8988T (cell line): ENCODE data around the gene FBXL13.
"Not testable (repeated sequence)": the region's sequence is repeated elsewhere in the genome, so short reads cannot be mapped to it uniquely, and the experiment has no call there.

ENCODE experiments used
- DNase-seq: peaks from one replicate; pipeline ENCODE4 v3.0.0; 2011

The FBXL13 gene

DNA sequence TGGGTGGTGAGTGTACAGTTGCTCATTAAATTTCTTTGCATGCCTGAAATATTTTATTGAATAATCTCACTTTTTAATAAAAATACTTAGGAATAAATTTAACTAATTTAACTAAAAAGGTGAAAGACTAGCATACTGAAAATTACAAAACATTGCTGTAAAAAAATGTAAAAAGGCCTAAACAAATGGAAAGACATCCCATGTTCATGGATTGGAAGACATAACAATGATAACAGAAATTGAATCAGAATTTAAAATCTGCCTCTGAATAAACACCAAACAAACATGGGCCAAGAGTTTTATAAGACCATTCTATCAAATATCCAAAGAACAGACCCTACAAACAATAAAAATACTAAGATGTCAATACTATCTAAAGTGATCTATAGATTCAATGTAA is 94.9 kb downstream of the FBXL13 start:
- no peak for DNase-seq

DNA sequence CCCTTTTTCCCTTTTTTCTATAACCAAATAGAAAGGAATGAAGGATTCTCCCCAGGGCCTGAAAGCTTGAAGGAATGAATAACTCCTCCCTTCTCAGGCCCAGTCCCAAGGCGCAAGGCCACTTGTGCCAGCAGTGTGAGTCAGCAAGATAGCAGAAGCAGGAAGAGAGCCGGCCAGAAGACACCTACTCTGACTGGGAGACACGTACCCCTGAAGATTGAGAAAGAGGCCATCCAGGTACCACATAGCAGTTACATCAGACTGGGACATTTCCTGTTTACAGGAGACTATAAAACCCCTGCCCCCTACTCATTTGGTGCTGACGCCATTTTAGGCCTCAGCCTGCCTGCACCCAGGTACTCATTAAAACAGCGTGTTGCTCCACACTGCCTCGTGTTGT is 96.3 kb downstream of the FBXL13 start:
- no peak for DNase-seq

DNA sequence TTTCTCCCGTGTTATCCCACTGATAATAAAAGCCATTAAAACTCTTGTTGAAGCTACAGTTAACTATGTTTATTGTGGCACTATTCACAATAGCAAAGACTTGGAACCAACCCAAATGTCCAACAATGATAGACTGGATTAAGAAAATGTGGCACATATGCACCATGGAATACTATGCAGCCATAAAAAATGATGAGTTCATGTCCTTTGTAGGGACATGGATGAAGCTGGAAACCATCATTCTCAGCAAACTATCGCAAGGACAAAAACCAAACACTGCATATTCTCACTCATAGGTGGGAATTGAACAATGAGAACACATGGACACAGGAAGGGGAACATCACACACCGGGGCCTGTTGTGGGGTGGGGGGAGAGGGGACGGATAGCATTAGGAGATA is 97.0 kb downstream of the FBXL13 start:
- DNase-seq, result not testable (repeated sequence)

DNA sequence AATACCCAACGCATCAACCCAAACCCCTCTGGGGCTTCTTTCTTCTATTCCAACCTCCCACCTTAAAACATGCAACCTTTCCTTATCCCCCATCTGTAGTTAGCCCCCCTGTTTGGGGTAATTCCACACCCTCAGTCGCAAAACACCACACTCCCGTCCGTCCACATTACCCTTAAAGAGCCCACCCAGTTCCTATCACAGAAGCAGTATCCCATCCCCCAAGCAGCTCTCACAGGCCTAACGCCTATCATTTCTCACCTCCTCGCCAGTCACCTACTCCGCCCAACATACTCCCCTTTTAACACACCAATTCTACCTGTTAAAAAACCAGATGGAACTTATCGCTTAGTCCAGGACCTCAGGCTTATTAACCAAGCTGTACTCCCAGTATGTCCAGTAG is 98.1 kb downstream of the FBXL13 start:
- no peak for DNase-seq

DNA sequence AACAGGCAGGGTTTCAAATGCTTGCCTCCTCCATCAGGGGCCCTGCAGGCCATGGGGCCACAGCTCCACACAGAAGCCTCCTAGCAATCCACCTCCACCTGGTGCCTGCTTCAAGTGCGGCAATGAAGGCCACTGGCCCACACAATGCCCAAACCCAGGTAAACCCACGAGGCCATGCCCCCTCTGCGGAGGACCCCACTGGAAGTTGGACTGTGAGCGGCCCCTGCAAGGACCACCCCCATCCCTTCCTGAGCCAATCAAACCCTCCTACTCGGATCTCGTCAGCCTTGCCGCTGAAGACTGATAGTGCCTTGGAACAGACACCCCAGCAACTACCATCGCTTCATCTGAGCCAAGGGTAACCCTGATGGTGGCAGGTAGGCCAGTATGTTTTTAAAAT is 98.7 kb downstream of the FBXL13 start:
- DNase-seq, result no peak

DNA sequence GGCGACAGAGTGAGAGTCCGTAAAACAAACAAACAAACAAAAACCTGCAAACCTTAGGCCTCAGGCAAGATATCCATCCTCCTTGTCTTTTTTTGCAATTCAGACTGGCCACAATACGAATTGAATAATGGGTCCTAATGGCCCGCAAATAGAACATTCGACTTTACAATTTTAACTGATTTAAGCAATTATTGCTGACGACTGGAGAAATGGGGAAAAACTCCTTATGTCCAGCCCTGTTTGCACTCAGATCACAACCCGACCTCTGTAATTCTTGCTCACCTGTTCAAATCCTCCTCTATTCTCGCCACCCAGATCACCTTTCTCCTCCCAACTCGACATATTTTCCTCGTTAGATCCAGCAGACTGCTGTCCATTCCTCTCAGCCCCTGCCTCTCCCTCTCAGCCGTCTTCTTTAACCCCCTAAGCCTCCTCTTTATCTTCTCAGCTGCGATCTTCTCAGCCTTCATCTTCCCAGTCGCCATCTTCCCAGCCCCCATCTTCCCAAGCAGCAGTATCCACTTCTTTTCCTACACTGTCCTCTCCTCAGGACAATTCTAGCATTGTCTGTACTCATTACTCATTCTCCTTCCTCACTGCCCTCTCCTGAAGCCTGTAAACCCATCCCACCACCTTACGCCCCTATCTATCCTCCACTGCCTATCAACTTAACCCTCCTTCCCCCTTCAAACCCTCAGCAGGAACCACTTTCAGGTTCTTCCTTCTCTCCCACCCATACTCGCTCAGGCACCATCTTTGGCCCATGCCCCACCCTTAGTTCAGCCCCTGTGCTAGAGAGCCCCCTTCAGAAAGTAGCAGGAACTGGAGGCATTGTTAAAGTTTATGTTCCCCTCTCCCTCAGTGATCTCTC is 100.0 kb downstream of the FBXL13 start:
- DNase-seq, result no peak

DNA sequence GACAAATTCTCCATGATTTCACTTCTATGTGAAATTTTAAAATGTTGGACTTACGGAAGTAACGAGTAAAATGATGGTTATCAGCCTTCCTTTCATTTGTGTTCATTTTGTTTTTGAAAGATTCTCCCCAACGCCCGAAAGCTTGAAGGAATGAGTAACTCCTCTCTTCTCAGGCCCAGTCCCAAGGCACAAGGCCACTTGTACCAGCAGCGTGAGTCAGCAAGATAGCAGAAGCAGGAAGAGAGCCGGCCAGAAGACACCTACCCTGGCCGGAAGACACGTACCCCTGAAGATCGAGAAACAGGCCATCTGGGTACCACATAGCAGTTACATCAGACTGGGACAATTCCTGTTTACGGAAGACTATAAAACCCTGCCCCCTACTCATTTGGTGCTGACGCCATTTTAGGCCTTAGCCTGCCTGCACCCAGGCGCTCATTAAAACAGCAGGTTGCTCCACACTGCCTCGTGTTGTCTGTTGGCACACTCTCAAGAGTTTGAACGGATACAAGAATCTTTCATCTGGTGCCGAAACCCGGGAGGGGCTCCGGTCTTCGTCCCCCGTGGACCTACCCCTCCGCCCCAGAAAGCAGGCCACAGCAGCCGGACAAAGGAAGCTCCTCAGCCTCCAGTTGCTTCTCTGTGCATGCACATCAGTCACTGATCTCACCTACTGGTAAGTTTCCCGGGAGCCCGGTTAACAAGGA is 101.3 kb downstream of the FBXL13 start:
- DNase-seq, result no peak

DNA sequence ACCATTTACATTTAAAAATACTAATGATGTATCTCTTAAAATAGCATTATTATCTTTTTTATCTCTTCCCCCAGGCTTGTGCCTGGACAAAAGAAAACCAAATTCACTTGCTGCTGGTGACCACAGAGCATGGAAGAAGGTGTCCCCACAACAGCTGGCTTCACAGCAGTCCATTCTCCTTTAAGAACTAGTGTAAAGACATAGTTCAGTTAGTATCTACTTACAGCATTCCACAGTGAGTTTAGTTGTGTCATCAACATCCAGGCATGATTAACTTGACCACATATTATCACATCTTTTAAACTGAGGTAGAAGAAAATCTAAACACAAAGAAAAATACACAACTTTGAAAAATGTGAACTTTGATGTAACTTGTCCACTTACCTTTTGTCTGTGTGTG is 106.8 kb downstream of the FBXL13 start:
- no peak for DNase-seq

DNA sequence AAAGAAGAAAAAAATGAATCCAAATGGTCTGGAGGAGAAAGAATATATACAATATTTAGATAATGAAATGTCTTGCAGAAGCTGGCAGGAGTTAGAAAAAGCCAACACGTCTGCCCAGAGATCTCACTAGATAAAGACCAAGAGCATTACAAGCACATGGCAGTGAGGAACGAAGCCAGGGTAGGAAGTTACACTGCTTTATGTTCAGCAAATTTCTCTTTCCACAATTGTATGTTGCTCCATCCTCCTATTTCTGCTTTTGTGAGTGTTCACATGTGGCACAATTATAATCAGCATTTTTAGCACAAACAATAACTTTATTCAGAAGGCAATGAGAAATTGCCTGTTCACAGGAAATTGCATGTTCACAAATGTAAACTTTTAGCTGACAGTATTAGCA is 108.1 kb downstream of the FBXL13 start:
- DNase-seq, result no peak

DNA sequence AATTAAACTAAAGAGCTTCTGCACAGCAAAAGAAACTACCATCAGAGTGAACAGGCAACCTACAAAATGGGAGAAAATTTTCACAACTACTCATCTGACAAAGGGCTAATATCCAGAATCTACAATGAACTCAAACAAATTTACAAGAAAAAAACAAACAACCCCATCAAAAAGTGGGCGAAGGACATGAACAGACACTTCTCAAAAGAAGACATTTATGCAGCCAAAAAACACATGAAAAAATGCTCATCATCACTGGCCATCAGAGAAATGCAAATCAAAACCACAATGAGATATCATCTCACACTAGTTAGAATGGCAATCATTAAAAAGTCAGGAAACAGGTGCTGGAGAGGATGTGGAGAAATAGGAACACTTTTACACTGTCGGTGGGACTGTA is 112.6 kb downstream of the FBXL13 start:
- DNase-seq, result not testable (repeated sequence)

DNA sequence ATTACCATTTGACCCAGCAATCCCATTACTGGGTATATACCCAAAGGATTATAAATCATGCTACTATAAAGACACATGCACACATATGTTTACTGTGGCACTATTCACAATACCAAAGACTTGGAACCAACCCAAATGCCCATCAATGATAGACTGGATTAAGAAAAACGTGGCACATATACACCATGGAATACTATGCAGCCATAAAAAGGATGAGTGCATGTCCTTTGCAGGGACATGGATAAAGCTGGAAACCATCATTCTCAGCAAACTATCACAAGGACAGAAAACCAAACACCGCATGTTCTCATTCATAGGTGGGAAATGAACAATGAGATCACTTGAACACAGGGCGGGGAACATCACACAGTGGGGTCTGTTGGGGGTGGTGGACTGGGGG is 116.6 kb downstream of the FBXL13 start:
- not testable (repeated sequence) for DNase-seq

DNA sequence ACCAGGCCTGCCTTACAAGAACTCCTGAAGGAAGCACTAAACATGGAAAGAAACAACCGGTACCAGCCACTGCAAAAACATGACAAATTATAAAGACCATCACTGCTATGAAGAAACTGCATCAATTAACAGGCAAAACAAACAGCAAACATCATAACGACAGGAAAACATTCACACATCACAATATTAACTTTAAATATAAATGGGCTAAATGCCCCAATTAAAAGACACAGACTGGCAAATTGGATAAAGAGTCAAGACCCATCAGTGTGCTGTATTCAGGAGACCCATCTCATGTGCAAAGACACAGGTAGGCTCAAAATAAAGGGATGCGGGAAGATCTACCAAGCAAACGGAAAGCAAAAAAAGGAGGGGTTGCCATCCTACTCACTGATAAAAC is 120.2 kb downstream of the FBXL13 start:
- DNase-seq, result not testable (repeated sequence)

DNA sequence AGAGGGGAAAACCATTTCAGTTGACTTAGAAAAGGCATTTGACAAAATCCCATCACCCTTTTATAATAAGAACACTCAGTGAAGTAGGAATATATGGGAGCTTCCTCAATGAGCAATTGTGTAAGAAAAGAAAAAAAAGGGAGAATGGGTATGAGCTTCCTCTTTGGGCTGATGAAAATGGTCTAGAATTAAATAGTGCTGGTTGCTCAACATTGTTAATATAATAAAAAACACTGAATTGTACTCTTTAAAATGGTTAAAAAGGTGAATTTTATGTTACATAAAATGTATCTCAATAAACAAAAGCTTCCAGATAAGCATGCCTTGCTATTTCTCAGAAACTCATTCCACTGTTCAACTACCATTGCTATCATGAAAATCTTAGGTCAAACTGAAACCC is 121.2 kb downstream of the FBXL13 start:
- DNase-seq, result no peak

DNA sequence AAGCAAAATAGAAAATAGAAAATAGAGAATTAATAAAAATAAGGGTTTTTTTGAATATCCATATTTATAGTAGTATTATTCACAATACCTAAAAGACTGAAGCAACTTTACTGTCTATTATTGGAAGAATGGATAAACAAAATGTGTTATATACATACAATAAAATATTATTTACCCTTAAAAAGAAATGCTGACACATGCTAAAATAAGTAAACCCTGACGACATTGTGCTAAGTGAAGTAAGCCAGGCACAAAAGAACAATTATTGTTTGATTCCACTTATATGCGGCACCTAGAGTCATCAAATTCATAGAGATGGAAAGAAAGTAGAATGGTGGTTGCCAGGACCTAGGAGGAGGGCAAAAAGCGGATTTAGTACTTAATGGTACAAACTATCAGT is 122.8 kb downstream of the FBXL13 start:
- no peak for DNase-seq

DNA sequence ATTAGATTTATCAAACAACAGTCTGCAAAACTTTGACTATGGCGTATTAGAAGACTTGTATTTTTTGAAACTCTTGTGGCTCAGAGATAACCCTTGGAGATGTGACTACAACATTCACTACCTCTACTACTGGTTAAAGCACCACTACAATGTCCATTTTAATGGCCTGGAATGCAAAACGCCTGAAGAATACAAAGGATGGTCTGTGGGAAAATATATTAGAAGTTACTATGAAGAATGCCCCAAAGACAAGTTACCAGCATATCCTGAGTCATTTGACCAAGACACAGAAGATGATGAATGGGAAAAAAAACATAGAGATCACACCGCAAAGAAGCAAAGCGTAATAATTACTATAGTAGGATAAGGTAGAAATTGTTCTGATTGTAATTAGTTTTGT is 130.4 kb downstream of the FBXL13 start:
- DNase-seq, result no peak

DNA sequence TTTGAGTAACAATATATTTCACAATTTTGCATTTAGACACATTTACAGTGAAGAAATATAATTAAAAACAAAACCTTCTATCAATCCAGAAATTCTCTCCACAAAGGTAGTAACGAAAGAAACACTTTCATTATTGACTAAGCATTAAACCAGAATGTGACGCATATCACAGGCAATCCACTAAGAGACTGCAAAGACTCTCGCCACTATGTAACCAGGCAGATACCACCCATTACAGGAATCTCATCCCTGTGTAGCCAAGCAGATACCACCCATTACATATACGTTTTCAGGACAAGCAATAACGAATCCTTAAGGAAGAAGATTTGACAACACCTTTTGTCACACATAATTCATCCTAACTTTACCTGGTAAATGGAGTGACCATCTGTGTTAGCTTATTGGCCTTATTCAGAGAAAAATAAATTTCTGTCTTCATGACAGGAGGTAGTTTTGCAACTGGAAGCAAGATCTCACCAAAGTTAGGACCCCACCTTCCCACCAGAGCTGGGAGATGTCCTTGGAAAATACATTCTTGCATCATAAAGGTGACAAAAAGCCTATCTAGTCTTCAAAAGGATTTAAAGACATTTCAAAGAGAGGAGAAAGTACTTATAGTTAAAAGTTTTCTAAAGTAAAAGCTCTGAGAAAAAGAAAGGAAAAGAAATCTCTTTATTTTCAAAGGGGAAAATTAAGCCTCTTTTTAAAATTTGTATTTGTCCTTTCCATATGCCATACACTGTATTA is 131.0 kb downstream of the FBXL13 start:
- DNase-seq, result no peak

DNA sequence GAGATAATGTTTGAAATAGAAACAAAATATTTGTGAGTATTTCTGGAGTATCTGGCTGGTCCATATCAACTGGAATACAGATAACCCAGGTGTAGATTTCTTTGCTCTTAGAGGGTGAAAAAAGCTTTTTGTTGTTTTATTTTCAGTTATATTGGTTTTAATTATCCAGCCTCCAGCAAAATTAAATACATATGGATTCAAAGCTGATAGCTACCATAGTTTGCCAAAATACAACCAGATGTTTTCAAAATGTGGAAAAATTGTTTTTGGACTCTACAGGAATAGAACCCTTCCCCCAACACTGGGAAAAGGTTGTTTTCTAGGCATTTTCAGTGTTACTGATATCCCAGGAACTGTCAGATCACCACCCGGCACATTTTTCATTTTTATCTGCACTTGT is 131.7 kb downstream of the FBXL13 start:
- no peak for DNase-seq

DNA sequence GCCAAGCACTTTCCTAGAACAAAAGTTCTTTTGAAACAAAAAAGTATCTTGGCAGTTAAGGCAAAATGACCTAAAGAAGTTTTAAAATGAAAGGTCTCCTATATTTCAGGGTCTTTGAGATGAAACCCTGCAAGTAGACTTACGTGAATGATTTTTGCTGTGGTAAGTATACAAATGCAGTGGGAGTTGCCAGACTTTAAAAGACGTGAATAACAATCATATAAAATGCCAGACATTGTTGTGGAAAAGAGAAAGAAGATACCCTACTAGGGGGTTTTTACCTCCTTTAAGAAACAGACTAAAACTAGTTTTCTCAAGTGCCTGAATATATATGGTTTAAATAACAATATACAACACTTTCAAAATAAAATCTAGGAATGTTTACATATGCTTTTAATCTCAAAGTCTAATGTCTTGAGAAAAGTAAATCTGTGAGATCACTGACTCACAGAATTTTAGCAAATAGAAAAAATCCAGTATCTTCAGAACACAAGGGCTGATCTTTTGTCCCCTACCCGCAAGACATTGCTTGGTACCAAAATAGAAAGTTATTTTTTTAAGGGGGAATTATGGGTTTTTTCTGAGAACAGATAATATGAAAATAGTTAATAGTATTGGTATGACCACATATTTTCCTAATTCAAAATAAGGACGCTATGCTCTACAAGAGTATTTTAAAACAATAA is 132.3 kb downstream of the FBXL13 start:
- no peak for DNase-seq

DNA sequence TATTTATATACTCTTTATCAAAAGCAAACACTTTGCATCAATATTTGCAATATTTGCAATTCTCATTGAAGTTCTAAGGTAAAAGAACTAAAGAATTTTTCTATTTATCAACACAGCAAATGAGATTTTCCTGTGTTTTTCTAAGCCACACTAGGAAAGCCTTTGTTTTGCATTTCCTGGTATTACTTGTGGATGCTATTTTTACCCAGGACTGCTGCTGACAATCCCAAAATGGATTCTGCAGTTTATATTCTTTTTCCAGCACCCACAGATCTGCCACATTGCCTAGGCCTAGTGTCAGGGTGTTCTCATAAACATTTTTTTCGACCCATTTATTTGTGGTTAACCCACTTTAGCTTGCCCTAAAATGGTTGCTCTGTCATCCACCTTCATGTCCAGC is 135.9 kb downstream of the FBXL13 start:
- no peak for DNase-seq

DNA sequence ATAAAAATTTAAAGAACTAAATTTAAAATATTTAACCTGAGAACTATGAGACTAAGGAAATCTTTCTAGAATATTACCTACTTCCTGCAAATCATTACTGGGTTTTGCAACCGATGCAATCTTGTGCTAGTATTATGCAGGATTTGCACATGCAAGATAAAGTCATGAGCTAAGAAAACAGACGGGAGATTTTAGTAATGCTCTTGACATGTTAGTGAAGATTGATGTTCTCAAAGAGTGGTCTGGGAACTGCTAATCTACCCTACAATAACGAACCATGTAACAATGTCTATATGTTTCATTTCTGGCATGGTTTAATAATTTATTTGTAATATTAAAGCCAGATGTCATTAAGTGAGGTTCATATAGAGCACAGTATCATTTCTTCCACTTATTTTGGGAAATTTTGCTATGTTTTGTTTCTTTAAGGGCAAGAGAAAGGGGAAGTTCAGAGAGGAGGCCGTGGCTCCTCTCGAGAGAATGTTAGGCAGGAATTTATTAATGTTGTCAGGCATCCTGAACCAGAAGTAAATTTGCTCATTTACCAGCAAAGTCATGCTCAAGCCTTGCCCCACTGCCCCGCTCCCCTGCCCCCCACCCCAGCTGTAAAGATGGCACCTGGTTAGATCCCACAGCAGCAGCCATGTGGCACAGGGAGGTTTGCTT is 139.0 kb downstream of the FBXL13 start:
- no peak for DNase-seq

DNA sequence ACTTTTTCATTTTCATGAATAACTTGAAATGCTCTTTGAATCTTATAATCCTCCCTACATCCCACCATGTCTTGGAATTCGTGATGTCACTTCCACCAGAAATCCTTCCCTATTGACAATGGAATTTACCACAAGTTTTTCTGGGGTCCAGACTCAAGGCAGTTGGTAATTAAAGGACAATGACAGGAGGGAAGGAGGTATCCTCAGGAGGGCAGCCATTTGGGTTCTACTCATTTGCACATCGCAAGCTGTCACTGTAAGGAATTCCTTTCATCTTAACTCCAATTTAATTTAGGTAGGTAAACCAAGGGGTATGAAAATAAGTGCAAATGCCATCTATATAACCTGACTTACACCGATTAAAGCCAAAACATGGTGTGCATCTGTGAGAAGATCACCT is 139.9 kb downstream of the FBXL13 start:
- DNase-seq, result no peak

DNA sequence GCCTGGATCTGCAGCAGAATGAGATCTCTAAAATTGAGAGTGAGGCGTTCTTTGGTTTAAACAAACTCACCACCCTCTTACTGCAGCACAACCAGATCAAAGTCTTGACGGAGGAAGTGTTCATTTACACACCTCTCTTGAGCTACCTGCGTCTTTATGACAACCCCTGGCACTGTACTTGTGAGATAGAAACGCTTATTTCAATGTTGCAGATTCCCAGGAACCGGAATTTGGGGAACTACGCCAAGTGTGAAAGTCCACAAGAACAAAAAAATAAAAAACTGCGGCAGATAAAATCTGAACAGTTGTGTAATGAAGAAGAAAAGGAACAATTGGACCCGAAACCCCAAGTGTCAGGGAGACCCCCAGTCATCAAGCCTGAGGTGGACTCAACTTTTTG is 140.4 kb downstream of the FBXL13 start:
- no peak for DNase-seq

DNA sequence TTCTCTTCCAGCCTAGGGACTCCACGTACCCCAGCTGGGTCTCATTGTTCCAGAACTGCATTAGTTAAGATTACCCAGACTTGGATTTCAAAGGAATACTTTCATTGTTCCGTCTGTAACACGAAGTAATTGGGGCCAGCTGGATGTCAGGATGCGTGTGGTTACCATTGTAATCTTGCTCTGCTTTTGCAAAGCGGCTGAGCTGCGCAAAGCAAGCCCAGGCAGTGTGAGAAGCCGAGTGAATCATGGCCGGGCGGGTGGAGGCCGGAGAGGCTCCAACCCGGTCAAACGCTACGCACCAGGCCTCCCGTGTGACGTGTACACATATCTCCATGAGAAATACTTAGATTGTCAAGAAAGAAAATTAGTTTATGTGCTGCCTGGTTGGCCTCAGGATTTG is 140.8 kb downstream of the FBXL13 start:
- no peak for DNase-seq
